GM19239 (cell line): ENCODE data around the gene ACTN2.
A peak's percentile ranks its signal among the peaks of the same experiment; 100 is the strongest.

Experiments used
- DNase-seq: peaks from one replicate; pipeline ENCODE4 v3.0.0; 2011; ENCODE audit warnings: low spot score; ENCODE audit not compliant: insufficient read length
- FAIRE-seq: peaks from 2 replicates; lab custom pipeline; 2011; peaks lifted over from hg19 to GRCh38; lab: Jason Lieb, UNC

Gene ACTN2

DNA sequence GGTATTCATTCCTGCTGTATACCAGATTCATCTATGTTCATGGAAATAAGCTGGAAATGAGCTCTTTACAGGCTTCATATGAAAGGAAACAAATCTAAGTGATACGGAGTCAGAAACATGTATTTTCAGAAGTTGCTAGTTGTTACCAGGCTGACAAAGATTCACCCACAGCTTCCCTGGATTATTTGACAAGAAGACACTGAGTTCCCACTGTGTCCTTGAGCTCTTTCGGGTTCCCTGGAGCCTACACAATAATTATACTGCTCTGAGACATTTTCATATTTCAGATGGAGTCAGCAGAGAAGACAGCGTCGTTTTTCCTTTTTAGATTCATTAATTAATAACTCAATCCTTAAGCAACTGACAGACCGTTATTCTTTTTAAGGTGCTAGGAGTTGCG lies 79.5 kb downstream of the ACTN2 start:
- no peak for FAIRE-seq
- DNase-seq: no peak

- FAIRE-seq (no peak), DNase-seq (no peak)
These were observed 80.2 kb downstream of the ACTN2 start for GRCh38 chr1:236766506-236766905.

DNA sequence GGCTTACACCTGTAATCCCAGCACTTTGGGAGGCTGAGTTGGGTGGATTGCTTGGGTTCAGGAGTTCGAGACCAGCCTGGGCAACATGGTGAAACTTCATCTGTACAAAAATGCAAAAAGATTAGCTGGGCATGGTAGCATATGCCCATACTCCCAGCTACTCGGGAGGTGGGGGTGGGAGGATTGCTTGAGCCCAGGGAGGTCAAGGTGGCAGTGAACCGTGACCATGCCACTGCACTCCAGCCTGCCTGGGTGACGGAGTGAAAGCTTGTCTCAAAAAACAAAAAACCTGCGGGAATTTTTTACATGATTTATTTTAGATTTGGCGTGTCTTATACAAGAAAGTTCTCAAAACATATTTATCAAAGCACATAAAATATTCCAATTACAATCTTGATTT lies 81.0 kb downstream of the ACTN2 start:
- FAIRE-seq (no peak), DNase-seq (no peak)

- DNase-seq: no peak
- no peak for FAIRE-seq
These were observed 82.3 kb downstream of the ACTN2 start for GRCh38 chr1:236768601-236769000.

GRCh38 chr1:236773919-236774318 lies 87.6 kb downstream of the ACTN2 start:
- DNase-seq (no peak), FAIRE-seq (no peak)

GRCh38 chr1:236774926-236775325 lies 88.6 kb downstream of the ACTN2 start:
- DNase-seq (no peak), FAIRE-seq (no peak)

- DNase-seq: no peak
- FAIRE-seq: no peak
These were observed 93.0 kb downstream of the ACTN2 start for GRCh38 chr1:236779312-236779711.

GRCh38 chr1:236785477-236785876 lies 99.2 kb downstream of the ACTN2 start:
- DNase-seq (no peak), FAIRE-seq (no peak)

GRCh38 chr1:236786453-236786852 lies 100.2 kb downstream of the ACTN2 start:
- DNase-seq (no peak), FAIRE-seq (no peak)

DNA sequence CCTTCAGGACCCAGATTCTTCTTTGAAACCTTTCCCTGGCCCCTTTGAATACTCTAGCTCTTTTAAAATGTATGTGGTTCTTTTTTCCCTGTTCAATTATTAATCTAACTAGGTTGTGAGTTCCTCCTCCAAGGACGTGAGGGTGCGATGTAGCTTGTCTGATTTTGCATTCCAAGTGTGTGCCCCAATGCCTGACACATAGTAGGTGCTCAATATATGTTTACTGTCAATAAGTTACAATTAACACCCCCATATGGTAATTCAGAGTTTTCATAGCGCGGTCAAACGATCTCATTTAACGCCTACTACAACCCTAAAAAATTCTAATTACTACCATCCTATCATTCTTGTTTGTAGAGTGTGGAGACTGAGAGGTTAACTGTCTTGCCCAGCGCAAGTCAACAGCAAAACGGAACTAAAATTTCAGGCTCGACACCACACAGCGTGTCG lies 108.3 kb downstream of the ACTN2 start:
- FAIRE-seq: peak; percentile 11

GRCh38 chr1:236795035-236795756 lies 108.9 kb downstream of the ACTN2 start, which contains the start of gene MTR:
TSS of gene MTR (plus strand) at chr1:236795292. CDS start at chr1:236795704, 412 bp downstream.
- FAIRE-seq: peak; percentile 97
- peak; percentile 90 for DNase-seq

More for the DNA sequence above, 108.3 kb downstream of the ACTN2 start:
- no peak for DNase-seq

DNA sequence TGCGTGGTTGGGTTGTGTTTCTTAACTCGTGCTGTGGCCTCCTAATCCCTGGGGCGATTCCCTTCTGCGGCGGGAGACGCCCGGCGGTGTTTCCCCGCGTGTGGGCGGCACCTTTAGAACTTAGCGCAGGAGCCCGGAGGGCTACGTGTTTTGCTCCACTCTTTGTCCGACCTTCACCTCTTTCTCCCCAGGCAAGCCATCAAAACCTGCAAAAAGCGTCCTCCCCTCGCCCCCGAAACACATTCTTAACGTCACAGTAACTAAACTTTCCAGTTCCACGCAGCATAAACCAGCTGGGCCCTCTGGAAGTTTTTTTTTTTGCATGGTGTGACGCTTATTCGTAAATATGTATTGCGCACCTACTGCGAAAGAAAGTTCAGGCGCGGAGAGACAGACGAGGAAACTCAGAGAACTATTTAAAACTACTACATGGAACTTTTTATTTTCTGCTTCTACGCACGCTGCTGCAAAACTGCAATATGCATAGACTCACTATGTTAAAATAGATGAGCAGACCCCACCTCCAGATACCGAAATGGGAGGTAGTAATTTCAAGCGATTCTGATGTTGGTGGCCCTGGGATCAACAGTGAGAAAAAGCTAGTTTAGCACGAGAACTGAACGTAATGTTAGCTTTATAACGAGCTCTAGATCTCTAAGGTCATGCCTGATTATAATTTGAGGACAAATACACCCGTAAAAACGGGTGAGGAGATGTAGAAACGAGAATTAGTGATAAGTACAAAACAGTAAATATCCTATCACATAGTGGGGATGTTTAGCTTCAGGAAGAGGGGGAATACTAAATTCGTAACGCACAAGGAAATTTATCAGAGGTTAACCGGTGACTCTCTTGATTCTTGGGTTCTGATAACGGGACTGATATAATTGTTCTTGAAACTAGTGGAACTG lies 109.7 kb downstream of the ACTN2 start:
- no peak for DNase-seq
- FAIRE-seq: peak; percentile 68

DNA sequence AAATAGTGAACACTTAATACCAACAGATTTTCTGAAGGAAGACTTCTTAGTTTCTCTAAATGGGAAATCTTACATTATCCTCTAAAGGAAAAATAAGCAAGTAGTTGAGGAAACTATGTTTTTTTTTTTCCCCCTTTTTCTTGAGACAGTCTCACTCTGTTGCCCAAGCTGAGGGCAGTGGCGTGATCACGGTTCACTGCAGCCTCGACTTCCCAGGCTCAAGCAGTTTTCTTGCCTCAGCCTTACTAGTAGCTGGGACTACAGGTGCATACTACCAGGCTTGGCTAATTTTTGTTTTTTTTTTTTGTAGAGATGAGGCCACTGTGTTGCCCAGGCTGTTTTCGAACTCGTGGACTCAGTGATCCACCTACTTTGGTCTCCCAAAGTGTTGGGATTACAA lies 112.7 kb downstream of the ACTN2 start:
- DNase-seq: no peak

DNA sequence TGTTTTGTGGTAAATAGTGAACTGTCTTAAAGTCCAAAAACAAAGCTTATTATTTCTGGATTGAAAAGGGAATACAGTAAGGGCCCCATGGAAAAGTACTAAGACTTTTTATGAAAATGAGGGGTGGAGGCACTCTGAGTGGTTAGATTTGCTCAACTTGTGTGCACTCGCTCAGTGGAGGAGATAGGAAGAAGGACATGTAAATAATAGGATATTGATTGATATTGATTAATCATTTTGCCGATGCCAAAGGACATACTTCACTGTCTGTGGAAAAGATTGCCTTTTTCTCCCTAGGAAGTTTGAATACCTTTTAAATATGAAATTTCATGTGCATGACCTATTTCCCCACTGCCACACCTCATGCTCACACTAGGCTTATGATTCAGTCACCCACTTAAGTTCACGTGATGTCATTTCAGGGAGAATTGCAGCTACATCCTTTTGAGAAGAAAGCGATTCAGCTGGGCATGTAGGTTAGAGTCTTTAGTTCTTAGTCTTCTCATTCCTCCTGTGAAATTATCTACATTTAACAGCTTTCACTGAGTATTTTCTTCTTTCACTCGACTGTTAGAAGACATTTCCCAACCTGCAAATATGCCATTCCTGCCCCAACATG lies 113.8 kb downstream of the ACTN2 start:
- FAIRE-seq: no peak

More for the DNA sequence above, 112.7 kb downstream of the ACTN2 start:
- no peak for FAIRE-seq

DNA sequence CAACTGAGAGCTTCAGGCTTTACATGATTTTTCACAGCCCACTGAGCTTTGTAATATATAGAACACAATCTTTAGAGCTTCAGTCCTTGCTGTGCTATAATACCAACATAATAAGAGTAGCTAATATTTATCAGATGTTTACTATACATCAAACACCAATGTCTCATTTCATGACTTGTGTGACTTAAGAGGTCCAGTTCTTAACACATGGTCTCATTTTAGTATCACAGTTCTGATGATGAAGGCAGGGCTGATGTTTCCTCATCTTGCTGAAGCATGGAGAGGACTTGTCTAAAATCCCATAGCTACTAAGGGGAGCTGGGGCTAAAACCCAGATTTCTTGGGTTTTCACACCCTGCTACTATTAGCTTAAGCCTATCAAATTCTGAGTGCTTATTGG lies 114.3 kb downstream of the ACTN2 start:
- no peak for DNase-seq
- FAIRE-seq: no peak

More for the DNA sequence above, 113.8 kb downstream of the ACTN2 start:
- DNase-seq: no peak

GRCh38 chr1:236802264-236802663 lies 116.0 kb downstream of the ACTN2 start:
- DNase-seq (no peak), FAIRE-seq (no peak)

DNA sequence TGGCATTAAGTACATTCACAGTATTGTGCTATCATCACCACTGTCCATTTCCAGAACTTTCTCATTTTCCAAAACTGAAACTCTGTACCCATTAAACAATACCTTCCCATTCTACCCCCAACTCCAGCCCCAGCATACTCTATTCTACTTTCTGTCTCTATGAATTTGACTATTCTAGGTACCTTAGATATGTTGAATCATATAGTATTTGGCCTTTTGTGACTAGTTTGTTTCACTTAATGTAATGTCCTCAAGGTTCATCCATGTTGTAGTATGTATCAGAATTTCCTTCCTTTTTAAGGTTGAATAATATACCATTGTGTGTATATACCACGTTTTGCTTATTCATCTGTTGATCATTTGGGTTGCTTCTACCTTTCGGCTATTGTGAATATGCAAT lies 120.3 kb downstream of the ACTN2 start:
- DNase-seq: no peak
- FAIRE-seq: no peak

DNA sequence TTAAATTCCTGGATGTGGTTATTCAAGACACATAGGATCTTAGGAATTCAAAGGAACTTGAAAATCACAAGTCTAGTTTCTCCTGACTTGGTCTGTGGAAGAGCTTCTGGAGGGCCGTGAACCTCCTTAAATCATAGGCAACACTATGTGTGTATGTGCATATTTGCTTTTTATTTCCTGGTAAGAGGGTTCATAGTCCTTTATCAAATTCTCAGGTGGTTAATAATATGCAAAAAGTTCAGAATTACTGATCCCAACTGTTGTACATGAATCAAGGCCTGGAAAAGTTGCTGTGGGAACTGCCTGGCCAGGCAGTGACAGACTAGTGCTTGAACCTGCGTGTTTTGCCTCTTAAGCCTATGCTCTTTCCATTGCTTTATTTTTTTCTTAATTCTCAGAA lies 121.7 kb downstream of the ACTN2 start:
- FAIRE-seq (no peak), DNase-seq (no peak)

GRCh38 chr1:236808564-236809130 lies 122.3 kb downstream of the ACTN2 start:
- DNase-seq: no peak
- FAIRE-seq: no peak

- FAIRE-seq: no peak
- DNase-seq: no peak
These were observed 122.8 kb downstream of the ACTN2 start for GRCh38 chr1:236809148-236809547.
